DMS153 treated with DMSO at 0.1 percent for 48 hours (cell line): ENCODE data around the gene RNF41.
"Not testable (repeated sequence)": the region's sequence is repeated elsewhere in the genome, so short reads cannot be mapped to it uniquely, and the experiment has no call there.

Source experiments
- DNase-seq: peaks from one replicate; lab custom pipeline; 2025; ENCODE audit not compliant: unreplicated experiment; lab: John Stamatoyannopoulos, UW

Gene RNF41

GRCh38 chr12:56221757-56222530 lies at the start of gene RNF41:
TSS of gene RNF41 (minus strand) at chr12:56221922. CDS start at chr12:56214047, 7,875 bp downstream.
- peak; percentile 97 for DNase-seq

GRCh38 chr12:56271031-56271430 lies 49.3 kb upstream of the RNF41 start:
- no peak for DNase-seq

- no peak for DNase-seq
These were observed 45.8 kb upstream of the RNF41 start for GRCh38 chr12:56267443-56268071.

- peak; percentile 74 for DNase-seq
These were observed 45.1 kb upstream of the RNF41 start, which contains the start of gene COQ10A for GRCh38 chr12:56266693-56267442. TSS of gene COQ10A (plus strand) at chr12:56266942. CDS start at chr12:56267119, 177 bp downstream.

- DNase-seq: not testable (repeated sequence)
These were observed 44.5 kb upstream of the RNF41 start for GRCh38 chr12:56266068-56266692.

- not testable (repeated sequence) for DNase-seq
These were observed 41.2 kb upstream of the RNF41 start for GRCh38 chr12:56262955-56263354.

- DNase-seq: no peak
These were observed 39.9 kb upstream of the RNF41 start for GRCh38 chr12:56261503-56262232.

- no peak for DNase-seq
These were observed 39.2 kb upstream of the RNF41 start for GRCh38 chr12:56260921-56261320.

- no peak for DNase-seq
These were observed 38.7 kb upstream of the RNF41 start for GRCh38 chr12:56260380-56260779.

- DNase-seq: no peak
These were observed 37.1 kb upstream of the RNF41 start for GRCh38 chr12:56258820-56259183.

- DNase-seq: peak; percentile 69
These were observed 36.5 kb upstream of the RNF41 start, which contains the start of gene ANKRD52 for GRCh38 chr12:56258068-56258819. TSS of gene ANKRD52 (minus strand) at chr12:56258384. CDS start at chr12:56258269, 115 bp downstream.

GRCh38 chr12:56257491-56258067 lies 35.9 kb upstream of the RNF41 start:
- DNase-seq: no peak

GRCh38 chr12:56257071-56257470 lies 35.3 kb upstream of the RNF41 start:
- no peak for DNase-seq

GRCh38 chr12:56256326-56256960 lies 34.7 kb upstream of the RNF41 start:
- DNase-seq: no peak

GRCh38 chr12:56255671-56256070 lies 33.9 kb upstream of the RNF41 start:
- DNase-seq: no peak

- DNase-seq: no peak
These were observed 31.4 kb upstream of the RNF41 start for GRCh38 chr12:56253091-56253490.

GRCh38 chr12:56252649-56253048 lies 30.9 kb upstream of the RNF41 start:
- DNase-seq: no peak

GRCh38 chr12:56248711-56249110 lies 27.0 kb upstream of the RNF41 start:
- no peak for DNase-seq

GRCh38 chr12:56247923-56248322 lies 26.2 kb upstream of the RNF41 start:
- no peak for DNase-seq
